GM23248 (cell line): ENCODE data around the gene CXCR3. TPM values are rescaled to one million over a fixed set of nuclear protein-coding genes. Genes with fewer than 3 reads are reported as not detected.

Experiments
- DNase-seq: peaks from one replicate; pipeline ENCODE4 v3.0.0-alpha.2; 2015
- H2AFZ ChIP-seq: fragments of 200-600 bp; sonication (generic); 2 replicates; pipeline ENCODE4 v1.6.1; 2016; ENCODE audit warnings: antibody characterized with exemption
- H3F3A ChIP-seq: fragments of 200-600 bp; sonication (generic); 2 replicates; pipeline ENCODE4 v1.6.1; 2016; ENCODE audit warnings: mild to moderate bottlenecking, antibody characterized with exemption, mixed run types; ENCODE audit not compliant: insufficient read depth
- H3K27ac ChIP-seq: fragments of 200-600 bp; sonication (generic); 2 replicates; pipeline ENCODE4 v1.5.1; 2016; ENCODE audit warnings: mild to moderate bottlenecking
- H3K27me3 ChIP-seq: fragments of 200-600 bp; sonication (generic); replicated peaks from 2 replicates; pipeline ENCODE4 v1.6.1; 2016; ENCODE audit warnings: mild to moderate bottlenecking; ENCODE audit not compliant: insufficient read depth
- H3K36me3 ChIP-seq: fragments of 200-600 bp; sonication (generic); 2 replicates; pipeline ENCODE4 v1.6.1; 2016; ENCODE audit warnings: low read depth, mild to moderate bottlenecking
- H3K4me1 ChIP-seq: fragments of 200-600 bp; sonication (generic); 2 replicates; pipeline ENCODE4 v1.6.1; 2016; ENCODE audit warnings: mild to moderate bottlenecking; ENCODE audit not compliant: insufficient read depth
- H3K4me2 ChIP-seq: fragments of 200-600 bp; sonication (generic); one replicate; pipeline ENCODE4 v1.6.1; 2016; ENCODE audit warnings: mild to moderate bottlenecking; ENCODE audit not compliant: unreplicated experiment
- H3K4me3 ChIP-seq: fragments of 200-600 bp; sonication (generic); 2 replicates; pipeline ENCODE4 v1.5.1; 2016; ENCODE audit warnings: mild to moderate bottlenecking
- H3K79me2 ChIP-seq: fragments of 200-600 bp; sonication (generic); 2 replicates; pipeline ENCODE4 v1.6.1; 2016; ENCODE audit warnings: mild to moderate bottlenecking; ENCODE audit not compliant: insufficient read depth
- H3K9ac ChIP-seq: fragments of 200-600 bp; sonication (generic); 2 replicates; pipeline ENCODE4 v1.6.1; 2016; ENCODE audit warnings: mild to moderate bottlenecking
- H3K9me2 ChIP-seq: fragments of 200-600 bp; sonication (generic); 2 replicates; pipeline ENCODE4 v1.6.1; 2016; ENCODE audit warnings: mixed run types, mild to moderate bottlenecking, moderate library complexity; ENCODE audit not compliant: insufficient read depth
- H3K9me3 ChIP-seq: fragments of 200-600 bp; sonication (generic); one replicate; pipeline ENCODE4 v1.6.1; 2017; ENCODE audit warnings: low read depth
- H4K20me1 ChIP-seq: fragments of 200-600 bp; sonication (generic); 2 replicates; pipeline ENCODE4 v1.6.0; 2016; ENCODE audit not compliant: insufficient read depth
- EZH2 ChIP-seq: fragments of 200-600 bp; sonication (generic); IDR thresholded peaks from 2 replicates; pipeline ENCODE4 v1.6.1; 2018; ENCODE audit warnings: antibody characterized with exemption, mild to moderate bottlenecking; ENCODE audit not compliant: insufficient read depth, poor library complexity, severe bottlenecking
- EZH2phosphoT487 ChIP-seq: fragments of 200-600 bp; sonication (generic); IDR thresholded peaks from 2 replicates; pipeline ENCODE4 v1.6.1; 2018; ENCODE audit warnings: antibody characterized with exemption, moderate library complexity, mild to moderate bottlenecking, low read depth; ENCODE audit not compliant: insufficient read depth
- WGBS, 2 experiments: methylation state at CpG; one replicate each; pipeline ENCODE4 v1.1.6; 2015 to 2017; ENCODE audit warnings: low lambda C conversion rate in 2 of 2, low coverage in 1 of 2; ENCODE audit errors: missing lambda C conversion rate in 2 of 2; 5-methylcytosine and 5-hydroxymethylcytosine counted together
- in situ Hi-C: fragments of 300-500 bp; cut with MboI; formaldehyde crosslinking; loops from 2 replicates; pipeline ENCODE4 v1.15.0; 2020
- polyA plus RNA-seq: library from polyadenylated mRNA; unstranded; fragments of >200 nt; fragmentation: Nextera tagmentation; extraction: Ambion mirVana; gene quantifications from 2 replicates; pipeline ENCODE4 v1.2.1, GENCODE V29; 2016
- total RNA-seq: library from RNA; depleted of rRNA; stranded (reverse); fragments of >200 nt; shearing (Covaris generic); gene quantifications from 2 replicates; pipeline ENCODE4 v1.2.3, GENCODE V29; 2014

The CXCR3 gene
- total and polyA plus RNA-seq, 2 experiments from 2014 or later: not detected

GRCh38 chrX:71660562-71661416 lies 42.5 kb upstream of the CXCR3 start:
- in situ Hi-C loops: no loop called here
- H3F3A ChIP-seq: no peaks in the 10 kb centered on the region
- DNase-seq: no peak
- H3K79me2 ChIP-seq: no peaks in the 10 kb centered on the region
- H3K9ac ChIP-seq: no peak overlapping the region
- no peak overlapping the region for H3K27ac ChIP-seq
- no peaks in the 10 kb centered on the region for H3K4me1 ChIP-seq
- no peaks in the 10 kb centered on the region for H3K27me3 ChIP-seq
- H3K9me3 ChIP-seq: no peaks in the 10 kb centered on the region
- no peak overlapping the region for H2AFZ ChIP-seq
- WGBS, 2 experiments: 82% methylated on average over 17 to 22 of the region's 22 CpGs
- H3K36me3 ChIP-seq: no peaks in the 10 kb centered on the region
- H3K4me3 ChIP-seq: no peak overlapping the region
- TF ChIP-seq EZH2 (no peak), EZH2phosphoT487 (no peak)
- no peak overlapping the region for H3K4me2 ChIP-seq
- H4K20me1 ChIP-seq: no peaks in the 10 kb centered on the region
- no peaks in the 10 kb centered on the region for H3K9me2 ChIP-seq

DNA sequence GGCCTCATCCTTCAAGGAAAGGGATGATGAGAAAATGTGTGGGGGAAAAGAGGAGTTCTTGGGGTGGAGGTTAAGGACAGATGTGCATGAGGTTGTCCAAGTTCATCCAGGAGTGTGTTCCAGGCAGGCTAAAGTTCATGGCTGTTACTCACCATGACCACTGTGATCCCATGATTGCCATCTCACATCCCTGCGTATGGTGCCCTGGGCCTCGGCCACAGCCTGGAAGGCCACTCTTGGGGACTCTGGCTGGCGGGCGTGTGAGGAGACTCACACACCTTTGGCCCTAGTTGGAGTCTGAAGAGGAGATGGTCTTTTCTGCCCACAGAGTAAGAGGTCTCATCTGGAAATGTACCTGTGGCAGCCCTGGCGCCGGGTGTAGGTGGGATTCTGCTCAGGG lies 41.6 kb upstream of the CXCR3 start:
- H3K36me3 ChIP-seq: no peaks in the 10 kb centered on the region
- TF ChIP-seq EZH2 (no peak), EZH2phosphoT487 (no peak)
- no peaks in the 10 kb centered on the region for H4K20me1 ChIP-seq
- H3K9me2 ChIP-seq: no peaks in the 10 kb centered on the region
- H2AFZ ChIP-seq: no peak overlapping the region
- no peaks in the 10 kb centered on the region for H3K9me3 ChIP-seq
- no peaks in the 10 kb centered on the region for H3F3A ChIP-seq
- no peak overlapping the region for H3K9ac ChIP-seq
- WGBS, 2 experiments: 93% methylated on average over 6 of the region's 6 CpGs; no CpG with 5 or more reads in 1 of the 2 experiments
- no peaks in the 10 kb centered on the region for H3K27me3 ChIP-seq
- H3K4me1 ChIP-seq: no peaks in the 10 kb centered on the region
- in situ Hi-C loops: no loop called here
- H3K27ac ChIP-seq: no peak overlapping the region
- no peak for DNase-seq
- no peak overlapping the region for H3K4me2 ChIP-seq
- no peak overlapping the region for H3K4me3 ChIP-seq
- H3K79me2 ChIP-seq: no peaks in the 10 kb centered on the region

DNA sequence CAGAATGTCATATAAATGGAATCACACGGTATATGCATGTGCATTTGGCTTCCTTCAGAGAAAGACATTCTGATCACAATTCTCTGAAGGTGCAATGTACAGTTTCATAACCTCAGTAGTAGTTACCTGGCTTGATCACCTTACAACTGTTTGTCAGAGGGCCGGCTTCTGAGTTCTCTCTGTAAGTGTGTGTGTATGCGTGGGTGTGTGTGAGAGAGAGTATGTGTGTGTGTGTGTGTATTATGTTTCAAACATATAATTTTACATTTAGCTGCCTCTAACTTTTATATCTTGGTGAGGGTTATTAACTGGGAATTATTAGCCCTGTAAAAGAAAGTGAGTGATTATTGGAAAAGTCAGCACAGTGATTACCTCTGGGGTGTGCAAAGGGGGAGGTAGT lies 41.0 kb upstream of the CXCR3 start:
- Histone ChIP-seq H3K27me3 (no peaks in the 10 kb centered on the region), H3K36me3 (no peaks in the 10 kb centered on the region), H3K9me2 (no peaks in the 10 kb centered on the region), H2AFZ (no peak overlapping the region), H3K4me3 (no peak overlapping the region), H3K9ac (no peak overlapping the region), H3K4me2 (no peak overlapping the region), H3K9me3 (no peaks in the 10 kb centered on the region), H3K4me1 (no peaks in the 10 kb centered on the region), H4K20me1 (no peaks in the 10 kb centered on the region), H3K79me2 (no peaks in the 10 kb centered on the region), H3F3A (no peaks in the 10 kb centered on the region), H3K27ac (no peak overlapping the region)
- WGBS, 2 experiments: 94 to 98% methylated on average over 3 of the region's 3 CpGs
- in situ Hi-C loops: no loop called here
- no peak for DNase-seq
- no peak for TF ChIP-seq EZH2
- TF ChIP-seq EZH2phosphoT487: no peak

DNA sequence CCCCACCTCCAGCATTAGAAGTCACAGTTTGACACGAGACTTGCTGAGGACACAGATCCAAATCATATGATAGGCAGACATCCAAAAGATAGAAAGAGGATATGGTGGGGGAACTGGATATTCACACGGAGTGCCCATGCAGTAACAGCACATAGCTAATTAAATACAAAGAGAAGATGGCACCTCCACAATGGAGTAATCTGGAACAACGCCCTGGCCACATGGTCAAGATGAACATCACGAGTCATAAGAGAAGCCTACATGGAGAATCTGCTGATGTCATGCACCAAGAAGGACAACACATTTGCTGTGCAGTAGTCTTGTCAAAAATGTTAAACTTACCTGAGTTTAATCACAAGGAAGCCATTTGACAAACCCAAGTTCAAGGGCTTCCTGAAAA lies 39.0 kb upstream of the CXCR3 start:
- H3K4me2 ChIP-seq: no peak overlapping the region
- H3K27ac ChIP-seq: no peak overlapping the region
- in situ Hi-C loops: no loop called here
- no peaks in the 10 kb centered on the region for H3F3A ChIP-seq
- H3K79me2 ChIP-seq: no peaks in the 10 kb centered on the region
- no peak overlapping the region for H3K4me3 ChIP-seq
- no peak for TF ChIP-seq EZH2
- no peak for TF ChIP-seq EZH2phosphoT487
- no peaks in the 10 kb centered on the region for H3K9me2 ChIP-seq
- no peak overlapping the region for H3K9ac ChIP-seq
- H3K27me3 ChIP-seq: no peaks in the 10 kb centered on the region
- H2AFZ ChIP-seq: no peak overlapping the region
- DNase-seq: peak; percentile 34
- 62 to 63% methylated on average over 4 of the region's 4 CpGs for WGBS, 2 experiments
- no peaks in the 10 kb centered on the region for H3K4me1 ChIP-seq
- no peaks in the 10 kb centered on the region for H3K36me3 ChIP-seq
- H4K20me1 ChIP-seq: no peaks in the 10 kb centered on the region
- H3K9me3 ChIP-seq: no peaks in the 10 kb centered on the region
